Measurements from ENCODE around the gene SETD1A.

SETD1A gene

GRCh38 chr16:30958175-30959079 is 873 bp downstream of the SETD1A start:
- H4K20me1 ChIP-seq (ENCODE audit: insufficient read depth, low read length, poor library complexity, severe bottlenecking): peaks cover 20% of the 10 kb centered on the region
- H3K79me2 ChIP-seq (ENCODE audit: insufficient read depth, low read length): peaks cover 32% of the 10 kb centered on the region
- peaks cover 21% of the 10 kb centered on the region for H3K4me1 ChIP-seq (ENCODE audit: insufficient read depth, low read length, poor library complexity, severe bottlenecking)
- TF ChIP-seq CTCF (conservative IDR thresholded peaks at IDR 0.05; ENCODE audit: low read length) (no peak), EZH2phosphoT487 (IDR thresholded peaks at IDR 0.05; ENCODE audit: borderline replicate concordance) (no peak)
- peak overlapping the region; percentile 95 for H3K4me3 ChIP-seq (ENCODE audit: low read length, poor library complexity, severe bottlenecking)
- H3K9me2 ChIP-seq (replicated peaks; ENCODE audit: low read depth, low read length): no peaks in the 10 kb centered on the region
- no peaks in the 10 kb centered on the region for H3K27me3 ChIP-seq (ENCODE audit: insufficient read depth, low read length, poor library complexity, severe bottlenecking)
- H3K9ac ChIP-seq (ENCODE audit: low read depth, low read length, poor library complexity, severe bottlenecking): peak overlapping the region; percentile 97
- no peaks in the 10 kb centered on the region for H3K9me3 ChIP-seq (ENCODE audit: insufficient read depth, low read depth, low read length)
- H2AFZ ChIP-seq (ENCODE audit: low read length): no peak overlapping the region
- H3K4me2 ChIP-seq (ENCODE audit: low read depth, low read length, poor library complexity, severe bottlenecking): peak overlapping the region; percentile 99
- peaks cover 30% of the 10 kb centered on the region; the same call in 1 of the 2 replicates for H3K36me3 ChIP-seq (ENCODE audit: insufficient read depth, low read length)
- 0 out of 2 replicates have a peak, but pooled peaks cover 6% of the 10 kb centered on the region for H3F3A ChIP-seq (ENCODE audit: low read depth)

- TF ChIP-seq CTCF (conservative IDR thresholded peaks at IDR 0.05; ENCODE audit: low read length) (no peak), EZH2phosphoT487 (IDR thresholded peaks at IDR 0.05; ENCODE audit: borderline replicate concordance) (no peak)
- Histone ChIP-seq H2AFZ (ENCODE audit: low read length) (no peak overlapping the region), H3K4me2 (ENCODE audit: low read depth, low read length, poor library complexity, severe bottlenecking) (no peak overlapping the region), H3K79me2 (ENCODE audit: insufficient read depth, low read length) (peaks cover 32% of the 10 kb centered on the region), H3K4me3 (ENCODE audit: low read length, poor library complexity, severe bottlenecking) (no peak overlapping the region), H3K36me3 (ENCODE audit: insufficient read depth, low read length) (peaks cover 58% of the 10 kb centered on the region; the same call in 1 of the 2 replicates), H3F3A (ENCODE audit: low read depth) (no peaks in the 10 kb centered on the region), H3K9me3 (ENCODE audit: insufficient read depth, low read depth, low read length) (no peaks in the 10 kb centered on the region), H3K9ac (ENCODE audit: low read depth, low read length, poor library complexity, severe bottlenecking) (no peak overlapping the region), H3K4me1 (ENCODE audit: insufficient read depth, low read length, poor library complexity, severe bottlenecking) (peaks cover 18% of the 10 kb centered on the region), H3K9me2 (replicated peaks; ENCODE audit: low read depth, low read length) (no peaks in the 10 kb centered on the region), H3K27me3 (ENCODE audit: insufficient read depth, low read length, poor library complexity, severe bottlenecking) (no peaks in the 10 kb centered on the region), H4K20me1 (ENCODE audit: insufficient read depth, low read length, poor library complexity, severe bottlenecking) (peaks cover 20% of the 10 kb centered on the region)
Observed at GRCh38 chr16:30961384-30961783, 3.8 kb downstream of the SETD1A start.

GRCh38 chr16:30963925-30964511 is 6.5 kb downstream of the SETD1A start:
- Histone ChIP-seq H3K36me3 (ENCODE audit: insufficient read depth, low read length) (peaks cover 76% of the 10 kb centered on the region; the same call in 1 of the 2 replicates), H3K9me2 (replicated peaks; ENCODE audit: low read depth, low read length) (no peaks in the 10 kb centered on the region), H3K9me3 (ENCODE audit: insufficient read depth, low read depth, low read length) (no peaks in the 10 kb centered on the region), H3K4me2 (ENCODE audit: low read depth, low read length, poor library complexity, severe bottlenecking) (no peak overlapping the region), H3F3A (ENCODE audit: low read depth) (no peaks in the 10 kb centered on the region), H3K9ac (ENCODE audit: low read depth, low read length, poor library complexity, severe bottlenecking) (no peak overlapping the region), H3K27me3 (ENCODE audit: insufficient read depth, low read length, poor library complexity, severe bottlenecking) (no peaks in the 10 kb centered on the region), H3K79me2 (ENCODE audit: insufficient read depth, low read length) (peaks cover 25% of the 10 kb centered on the region), H3K4me3 (ENCODE audit: low read length, poor library complexity, severe bottlenecking) (no peak overlapping the region), H4K20me1 (ENCODE audit: insufficient read depth, low read length, poor library complexity, severe bottlenecking) (peaks cover 13% of the 10 kb centered on the region), H3K4me1 (ENCODE audit: insufficient read depth, low read length, poor library complexity, severe bottlenecking) (peaks cover 6% of the 10 kb centered on the region), H2AFZ (ENCODE audit: low read length) (no peak overlapping the region)
- TF ChIP-seq CTCF (conservative IDR thresholded peaks at IDR 0.05; ENCODE audit: low read length) (no peak), EZH2phosphoT487 (IDR thresholded peaks at IDR 0.05; ENCODE audit: borderline replicate concordance) (no peak)

Data from Loucy (cell line).